Diencephalon (tissue), 1 donor: ENCODE results near the gene SLC19A1. TPM values are rescaled to one million over a fixed set of nuclear protein-coding genes. Genes with fewer than 3 reads are reported as not detected.

ENCODE experiments used
- small RNA-seq: library from RNA; depleted of rRNA; stranded (forward); fragments of <200 nt; gene quantifications from one replicate; pipeline ENCODE3, GENCODE V24; 2014
- total RNA-seq: library from RNA; depleted of rRNA; stranded (reverse); fragments of >200 nt; gene quantifications from one replicate; pipeline ENCODE4 v1.2.3, GENCODE V29; 2014

SLC19A1 gene
- 13.8 TPM for total RNA-seq

DNA sequence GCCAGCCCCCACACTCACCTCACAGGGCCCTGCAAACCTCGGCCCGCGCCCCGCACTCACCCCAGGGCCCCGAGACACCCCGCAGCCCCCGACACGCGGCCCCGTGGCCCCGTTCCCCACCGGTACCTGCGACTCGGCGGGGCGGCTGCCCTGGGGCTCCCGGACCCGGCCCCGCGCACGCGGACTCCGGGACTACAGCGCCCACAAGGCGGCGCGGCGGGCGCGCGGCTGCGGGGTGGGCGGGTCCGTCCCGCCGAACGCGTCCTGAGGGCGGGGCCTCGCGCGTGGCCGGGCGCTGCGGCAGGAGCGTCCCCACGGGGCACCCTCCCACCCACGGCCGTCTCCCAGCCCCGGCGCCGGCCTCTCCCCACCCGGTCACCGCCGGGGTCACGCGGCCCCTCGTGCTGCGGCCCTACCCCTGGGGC lies at the start of gene SLC19A1:
TSS of gene SLC19A1 (minus strand) at position 199 of the 425 bp plus-strand sequence. CDS start 4,481 bp downstream, outside the sequence.

Small RNA genes within 50 kb of the gene (small RNA-seq; reads per million reads assigned to genes)
- gene MIR6815, result not detected

Other genes with a start within 250 kb of the SLC19A1 start
- 19.8 TPM for gene COL18A1, start 137.3 kb downstream of the SLC19A1 start, total RNA-seq
- gene PCBP3, start 101.3 kb upstream of the SLC19A1 start, total RNA-seq, result 13.8 TPM